HG03066 (cell line): ENCODE results near the gene CEMP1.

Source experiments
- ATAC-seq: cut with Tn5 transposase; IDR thresholded peaks from one replicate; pipeline ENCODE4 v1.9.1; 2021; ENCODE audit warnings: low read depth; ENCODE audit not compliant: unreplicated experiment

The CEMP1 gene

DNA sequence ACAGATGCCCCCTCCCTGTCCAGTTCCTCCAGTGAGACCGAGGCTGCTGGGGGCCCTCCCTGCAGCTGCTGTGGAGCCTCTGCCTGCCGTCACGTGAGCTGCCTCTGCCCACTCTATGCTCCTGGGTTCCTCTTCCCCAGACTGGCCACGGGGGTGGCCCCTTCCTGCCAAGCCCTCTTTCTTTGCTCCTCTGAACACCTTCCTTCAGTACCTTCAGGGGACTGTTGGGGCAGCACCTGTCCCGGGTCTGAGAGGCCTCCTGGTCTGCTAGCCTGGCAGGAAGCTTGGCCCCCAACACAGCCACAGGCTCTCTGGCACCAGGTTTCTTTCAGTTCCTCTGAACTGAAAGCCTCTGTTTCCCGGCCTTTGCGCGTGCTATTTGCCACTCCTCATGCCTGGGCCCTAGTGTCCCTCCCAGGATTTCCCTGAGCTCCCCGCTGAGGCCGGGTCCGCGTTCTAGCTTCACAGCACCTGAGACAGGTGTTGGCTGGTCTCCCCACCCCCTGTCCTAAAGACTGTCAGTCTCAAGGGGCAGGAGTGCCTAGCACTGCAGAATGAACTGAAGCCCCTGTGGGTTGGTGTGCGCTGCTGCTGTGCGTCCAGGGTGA, 24.1 kb downstream of the CEMP1 start:
- ATAC-seq: no peak

DNA sequence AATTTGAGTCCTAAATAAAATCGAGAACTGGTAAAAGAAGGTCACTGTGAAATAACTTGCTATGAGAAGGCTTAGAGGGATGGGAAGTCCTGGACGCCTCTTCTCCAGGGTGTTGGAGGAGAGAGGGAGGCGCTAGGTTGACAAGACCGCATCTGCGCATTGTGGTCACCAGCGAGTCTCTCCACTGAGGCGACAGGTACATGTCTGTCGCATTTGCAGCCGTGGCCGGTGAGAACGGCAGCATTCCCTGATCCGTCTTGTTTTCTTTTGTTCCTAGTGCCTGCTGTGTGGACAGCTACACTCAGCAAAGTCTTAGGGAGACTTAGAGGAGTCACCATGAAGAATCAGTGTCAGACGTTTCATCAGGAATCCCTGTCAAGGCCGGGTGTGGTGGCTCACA, 25.5 kb downstream of the CEMP1 start:
- ATAC-seq: no peak

DNA sequence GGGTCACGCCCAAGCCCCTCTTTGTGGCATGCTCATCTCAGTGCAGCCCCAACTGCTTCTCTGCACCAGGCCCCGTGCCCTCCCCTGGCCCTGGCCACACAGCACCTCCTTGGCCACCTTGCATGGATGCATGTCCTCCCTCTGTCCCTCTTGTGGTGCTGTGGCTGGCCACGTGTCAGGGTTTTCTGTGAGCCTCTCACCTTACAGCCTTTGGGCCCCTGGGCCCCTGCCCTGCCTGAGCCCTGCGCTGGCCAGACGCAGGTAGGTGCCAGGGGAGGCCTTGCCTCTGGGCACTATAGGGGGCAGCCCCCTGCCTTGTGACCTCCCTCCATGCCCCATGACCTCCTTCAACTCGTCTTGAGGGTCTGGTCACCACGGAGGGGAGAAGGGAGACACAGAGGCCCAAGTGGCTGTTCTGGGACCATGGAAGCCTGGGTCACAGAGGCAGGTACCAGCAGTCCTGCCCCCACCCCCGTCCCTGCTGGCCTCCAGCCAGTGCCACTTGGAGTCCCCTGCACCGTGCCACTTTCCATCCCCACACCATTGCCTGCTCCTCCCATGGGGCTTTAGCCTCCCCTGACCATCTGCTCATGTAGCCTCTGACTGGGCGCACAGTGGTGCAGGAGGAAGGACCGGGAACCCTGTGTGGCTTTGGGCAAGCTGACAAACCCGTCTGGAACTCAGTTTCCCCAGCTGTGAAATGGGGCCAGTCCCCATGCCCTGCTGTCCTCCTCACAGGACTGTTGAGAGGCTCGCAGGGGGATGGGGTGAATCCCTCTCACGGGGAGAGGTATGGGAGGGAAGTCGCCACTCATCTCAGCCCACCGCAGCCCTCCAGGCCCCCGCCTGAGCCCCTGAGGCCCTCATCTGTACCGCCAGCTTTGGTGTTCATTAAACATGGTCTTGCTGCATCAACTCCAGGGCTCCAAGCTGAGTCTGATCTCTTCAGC, 29.0 kb downstream of the CEMP1 start:
- ATAC-seq: no peak

DNA sequence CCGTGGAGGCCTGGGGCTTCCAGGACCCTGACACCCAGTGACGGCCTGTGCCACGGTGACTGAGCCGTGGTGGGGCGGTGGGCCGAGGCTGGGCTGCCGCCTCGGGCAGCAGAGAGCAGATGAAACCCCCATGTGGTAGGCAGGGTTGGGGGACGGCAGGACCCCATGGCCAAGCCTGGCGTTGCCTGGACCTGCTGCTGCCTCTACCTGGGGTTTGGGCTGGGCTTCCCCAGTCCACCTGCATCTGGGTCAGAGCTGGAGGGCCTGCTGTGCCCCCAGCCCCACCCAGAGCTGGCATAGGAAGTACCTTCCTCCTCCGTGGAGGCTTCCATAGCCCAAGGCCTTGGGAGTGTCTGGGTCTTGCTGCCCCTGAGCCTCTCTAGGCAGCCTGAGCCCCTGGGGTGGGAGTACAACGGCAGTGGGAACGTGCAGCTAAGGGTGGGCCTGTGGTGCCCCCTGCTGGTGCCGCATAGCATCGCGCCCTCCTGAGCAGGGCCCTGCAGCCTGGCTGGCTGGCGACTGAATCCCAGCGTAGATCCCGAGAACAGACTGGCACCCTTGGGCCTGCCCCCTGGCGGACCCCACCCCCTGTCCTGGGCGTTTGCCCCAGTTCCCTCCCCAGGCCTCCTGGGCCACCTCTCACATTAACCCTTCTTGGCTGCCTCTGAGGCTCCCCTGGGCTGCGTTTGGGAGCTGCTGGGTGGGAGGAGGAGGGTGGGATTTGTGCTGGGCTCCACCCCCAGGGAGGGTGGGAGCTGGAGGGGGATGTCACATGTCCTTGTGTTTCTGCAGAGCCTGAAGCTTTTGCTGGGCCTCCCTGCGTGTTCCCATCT, 30.1 kb downstream of the CEMP1 start:
- no peak for ATAC-seq

DNA sequence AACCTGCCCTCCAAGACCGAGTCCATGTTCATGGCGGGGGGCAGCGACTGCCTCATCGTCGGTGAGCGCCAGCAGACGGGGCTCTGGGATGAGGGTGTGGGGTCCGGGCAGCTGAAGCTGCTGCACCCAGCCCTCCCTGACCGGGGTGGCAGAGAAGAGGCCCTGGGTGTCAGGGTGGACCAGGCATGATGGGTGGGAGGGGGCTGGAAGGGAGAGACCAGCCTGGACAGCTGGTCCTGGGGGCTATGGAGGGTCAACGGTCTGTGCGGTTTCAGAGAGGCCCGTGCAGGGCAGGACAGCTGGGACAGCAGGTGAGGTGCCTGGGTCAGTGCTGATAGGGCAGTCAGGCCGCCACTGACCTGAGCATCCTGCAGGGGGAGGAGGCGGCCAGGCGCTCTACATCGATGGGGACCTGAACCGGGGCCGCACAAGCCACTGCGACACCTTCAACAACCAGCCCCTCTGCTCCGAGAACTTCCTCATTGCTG, 30.7 kb downstream of the CEMP1 start:
- ATAC-seq: no peak

DNA sequence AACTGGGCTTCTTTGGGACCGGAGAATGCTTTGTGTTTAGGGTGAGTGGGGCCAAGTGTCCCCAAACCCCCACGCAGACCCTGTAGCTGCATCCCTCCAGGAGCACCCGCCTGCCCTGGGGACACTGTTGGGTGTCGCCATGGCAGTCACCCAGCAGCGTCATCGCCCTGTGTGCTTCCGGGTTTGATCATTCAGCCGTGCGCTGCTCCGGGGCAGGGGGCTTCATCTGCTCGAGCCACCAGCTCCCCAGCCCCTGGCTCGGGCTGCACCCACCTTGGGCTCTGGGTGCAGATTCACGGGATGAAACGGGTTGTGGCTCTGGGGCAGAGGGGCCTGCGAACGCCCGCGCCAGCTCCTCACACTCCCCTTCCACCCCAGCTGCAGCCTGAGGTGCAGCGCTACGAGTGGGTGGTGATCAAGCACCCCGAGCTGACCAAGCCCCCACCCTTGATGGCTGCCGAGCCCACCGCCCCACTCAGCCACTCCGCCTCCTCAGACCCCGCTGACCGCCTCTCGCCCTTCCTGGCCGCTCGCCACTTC, 31.2 kb downstream of the CEMP1 start:
- ATAC-seq: no peak

DNA sequence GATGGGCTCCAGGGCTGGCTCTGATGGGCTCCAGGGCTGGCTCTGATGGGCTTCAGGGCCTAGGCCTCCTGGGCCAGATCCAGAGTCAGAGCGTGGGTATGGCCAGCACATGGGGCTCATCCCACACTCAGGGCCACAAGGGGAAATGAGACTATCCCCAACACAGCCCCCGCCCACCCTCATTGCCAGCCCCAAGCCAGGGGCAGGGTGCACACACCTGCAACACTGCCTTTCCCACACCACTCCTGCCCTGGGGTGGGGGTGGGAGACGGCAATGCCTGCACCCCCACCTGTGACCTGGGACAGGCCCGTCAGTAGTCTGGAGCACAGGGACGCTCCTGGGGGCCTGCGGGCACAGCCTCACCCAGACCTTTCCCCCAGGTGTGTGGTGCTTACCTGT, 31.8 kb downstream of the CEMP1 start:
- ATAC-seq: no peak

DNA sequence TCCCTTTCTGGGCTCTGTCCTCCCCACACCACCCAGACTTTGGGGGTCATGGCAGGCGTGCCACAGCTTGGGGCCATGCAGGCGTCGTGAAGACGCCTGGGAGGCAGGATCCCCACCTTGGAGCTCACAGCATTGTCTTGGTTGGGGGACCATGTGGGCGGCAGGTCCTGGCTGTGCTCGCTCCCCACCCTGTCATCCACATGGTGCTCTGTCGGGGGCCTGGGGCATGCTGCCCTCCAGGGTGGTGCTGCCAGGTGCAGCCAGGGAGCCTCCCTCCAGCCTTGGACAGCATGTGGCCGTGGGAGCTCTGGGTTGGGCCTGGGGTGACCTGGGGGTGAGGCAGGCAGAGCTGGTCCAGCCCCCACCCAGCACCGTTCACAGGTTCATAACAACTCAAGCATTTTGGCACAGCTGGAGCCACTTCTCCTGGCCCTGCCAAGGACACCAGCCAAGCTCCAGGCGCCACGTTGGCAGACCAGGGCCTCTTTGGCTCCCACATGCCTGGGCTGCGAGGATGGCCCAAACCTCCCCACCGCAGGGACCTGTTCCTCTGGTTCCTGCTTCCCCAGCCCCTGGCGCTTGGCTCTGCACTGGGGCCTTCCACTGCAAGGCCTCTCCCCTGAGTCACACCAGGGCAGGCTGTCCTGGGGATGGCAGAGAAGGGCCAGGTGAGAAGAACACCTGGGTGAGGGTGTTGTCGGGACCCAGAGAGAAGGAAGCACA, 32.5 kb downstream of the CEMP1 start:
- ATAC-seq: no peak

DNA sequence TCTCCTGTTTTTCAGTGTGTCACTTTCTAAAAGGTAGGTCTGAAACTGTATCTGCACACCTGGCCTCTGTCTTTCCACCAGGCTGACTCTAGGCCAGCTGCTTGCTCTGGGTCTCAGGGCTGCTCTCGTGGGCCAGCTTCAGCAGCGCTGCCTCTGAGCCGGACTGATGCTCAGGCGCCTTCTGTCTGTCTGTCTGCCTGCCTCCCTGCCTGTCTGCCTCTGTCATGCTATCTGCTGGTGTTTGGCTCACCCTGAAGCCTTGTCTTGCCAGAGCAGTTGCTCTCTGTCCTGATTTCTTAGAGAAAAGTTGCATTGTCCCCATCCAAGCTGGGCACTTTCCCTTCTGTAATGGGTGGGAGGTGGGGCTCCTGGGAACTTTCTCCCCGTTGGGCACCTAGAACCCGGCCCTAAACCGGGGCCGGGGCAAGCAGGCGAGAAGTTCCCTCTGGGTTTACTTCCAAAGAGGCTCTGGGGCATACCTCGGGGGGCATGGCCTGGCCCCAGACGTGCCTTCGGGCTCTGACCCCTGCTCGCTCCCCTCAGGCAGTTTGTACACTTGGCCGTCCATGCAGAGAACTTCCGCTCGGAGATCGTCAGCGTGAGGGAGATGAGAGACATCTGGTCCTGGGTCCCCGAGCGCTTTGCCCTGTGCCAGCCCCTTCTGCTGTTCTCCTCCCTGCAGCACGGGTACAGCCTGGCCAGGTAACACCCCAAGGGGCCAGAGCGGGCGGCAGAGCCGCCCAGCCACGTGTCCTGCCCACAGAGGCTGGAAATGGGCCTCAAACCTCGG, 33.3 kb downstream of the CEMP1 start:
- no peak for ATAC-seq

DNA sequence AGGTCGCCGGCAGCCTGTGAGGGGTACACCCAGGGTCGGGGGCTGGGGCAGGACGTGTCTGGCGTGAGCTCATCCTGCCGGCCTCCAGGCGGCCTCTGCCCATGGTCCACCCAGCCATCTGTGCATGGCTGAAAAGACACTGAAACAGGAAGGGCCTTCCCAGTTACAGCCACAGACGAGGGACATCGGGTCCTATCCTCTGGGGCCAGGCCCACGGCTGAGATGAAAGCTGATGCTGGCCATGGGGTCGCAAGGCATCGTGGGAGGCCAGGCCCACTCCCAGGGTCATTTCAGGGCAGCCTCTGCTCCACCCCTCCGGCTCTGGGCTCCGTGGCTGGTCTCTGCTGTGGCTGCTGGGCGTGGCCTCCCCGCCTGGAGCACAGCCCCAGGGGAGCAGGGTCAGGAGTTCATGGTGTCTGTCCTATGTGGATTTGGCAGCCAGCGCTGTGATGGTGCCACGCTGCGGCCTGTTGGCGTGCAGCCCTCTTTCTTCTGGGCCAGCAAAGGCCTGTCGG, 34.0 kb downstream of the CEMP1 start:
- ATAC-seq: no peak

DNA sequence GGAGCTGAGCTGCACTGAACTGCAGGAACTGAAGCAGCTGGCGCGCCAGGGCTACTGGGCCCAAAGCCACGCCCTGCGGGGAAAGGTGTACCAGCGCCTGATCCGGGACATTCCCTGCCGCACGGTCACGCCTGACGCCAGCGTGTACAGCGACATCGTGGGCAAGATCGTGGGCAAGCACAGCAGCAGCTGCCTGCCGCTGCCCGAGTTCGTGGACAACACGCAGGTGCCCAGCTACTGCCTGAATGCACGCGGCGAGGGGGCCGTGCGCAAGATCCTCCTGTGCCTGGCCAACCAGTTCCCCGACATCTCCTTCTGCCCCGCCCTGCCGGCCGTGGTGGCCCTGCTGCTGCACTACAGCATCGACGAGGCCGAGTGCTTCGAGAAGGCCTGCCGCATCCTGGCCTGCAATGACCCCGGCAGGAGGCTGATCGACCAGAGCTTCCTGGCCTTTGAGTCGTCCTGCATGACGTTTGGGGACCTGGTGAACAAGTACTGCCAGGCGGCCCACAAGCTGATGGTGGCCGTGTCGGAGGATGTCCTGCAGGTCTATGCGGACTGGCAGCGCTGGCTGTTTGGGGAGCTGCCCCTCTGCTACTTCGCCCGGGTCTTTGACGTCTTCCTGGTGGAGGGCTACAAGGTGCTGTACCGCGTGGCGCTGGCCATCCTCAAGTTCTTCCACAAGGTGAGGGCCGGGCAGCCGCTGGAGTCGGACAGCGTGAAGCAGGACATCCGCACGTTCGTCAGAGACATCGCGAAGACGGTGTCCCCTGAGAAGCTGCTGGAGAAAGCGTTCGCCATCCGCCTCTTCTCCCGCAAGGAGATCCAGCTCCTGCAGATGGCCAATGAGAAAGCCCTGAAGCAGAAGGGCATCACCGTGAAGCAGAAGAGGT, 34.7 kb downstream of the CEMP1 start:
- ATAC-seq: no peak

DNA sequence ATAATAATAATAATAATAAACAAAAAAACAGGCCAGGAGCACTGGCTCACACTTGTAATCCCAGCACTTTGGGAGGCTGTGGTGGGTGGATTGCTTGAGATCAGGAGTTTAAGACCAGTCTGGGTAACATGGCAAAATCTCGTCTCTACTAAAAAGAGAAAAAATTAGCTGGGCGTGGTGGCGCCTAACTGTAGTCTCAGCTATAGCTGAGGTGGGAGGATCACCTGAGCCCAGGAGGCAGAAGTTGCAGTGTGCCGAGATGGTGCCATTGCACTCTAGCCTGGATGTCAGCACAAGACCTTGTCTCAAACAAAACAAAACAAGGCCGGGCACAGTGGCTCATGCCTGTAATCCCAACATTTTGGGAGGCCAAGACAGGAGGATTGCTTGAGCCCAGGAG, 36.2 kb downstream of the CEMP1 start:
- no peak for ATAC-seq

DNA sequence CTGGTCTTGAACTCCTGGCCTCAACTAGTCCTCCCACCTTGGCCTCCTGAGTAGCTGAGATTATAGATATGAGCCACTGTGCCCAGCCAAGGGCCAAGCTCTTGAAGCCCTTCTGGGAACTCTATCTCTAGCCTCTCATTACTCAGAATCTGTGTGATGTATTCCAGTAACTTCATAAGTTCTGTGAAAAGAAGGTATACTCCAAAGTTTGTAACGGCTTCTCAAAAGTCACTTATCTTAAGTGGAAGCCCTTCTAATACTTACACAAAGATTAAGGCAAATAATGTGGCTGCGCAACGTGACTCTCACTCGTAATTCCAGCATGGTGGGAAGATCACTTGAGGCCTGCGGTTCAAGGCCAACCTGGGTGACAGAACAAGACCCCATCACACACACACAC, 36.6 kb downstream of the CEMP1 start:
- no peak for ATAC-seq

DNA sequence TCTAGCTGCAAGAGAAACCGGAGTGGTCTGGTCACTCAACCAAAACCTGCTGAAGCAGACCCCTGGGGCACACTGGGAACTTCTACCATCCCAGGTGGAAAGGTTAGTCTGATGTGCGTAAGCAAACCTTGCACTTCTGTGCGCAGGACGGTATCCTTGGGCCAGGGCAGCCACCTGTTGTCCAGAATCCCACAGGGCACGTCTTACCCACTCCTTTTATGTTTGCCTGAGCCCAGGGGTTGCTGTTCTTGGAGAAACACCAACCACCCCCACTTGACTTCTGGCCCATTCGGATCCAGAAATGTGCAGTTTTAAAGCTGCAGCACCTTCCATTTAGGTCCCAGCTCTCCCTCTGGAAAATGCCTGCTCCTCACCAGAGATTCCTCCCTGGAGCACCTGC, 37.6 kb downstream of the CEMP1 start:
- ATAC-seq: no peak

DNA sequence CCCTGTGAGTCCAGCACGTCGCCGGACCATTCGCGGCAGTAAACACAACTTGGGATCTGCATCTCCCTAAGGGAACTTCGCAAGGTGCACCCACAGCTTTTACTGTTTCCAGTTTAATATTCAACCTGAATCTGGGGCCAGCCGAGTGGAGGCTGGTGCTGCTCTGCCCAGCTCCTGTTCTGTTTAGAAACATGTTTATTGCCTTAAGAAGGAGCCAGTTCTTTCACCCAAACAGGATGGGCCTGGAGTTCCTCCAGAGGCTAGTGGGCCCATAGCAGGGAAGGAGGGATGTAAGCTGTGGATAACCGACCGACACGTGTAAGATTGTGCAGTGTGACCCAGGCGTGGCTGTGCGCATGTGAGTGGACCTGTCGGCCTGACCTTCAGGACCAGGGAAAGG, 38.9 kb downstream of the CEMP1 start:
- no peak for ATAC-seq

DNA sequence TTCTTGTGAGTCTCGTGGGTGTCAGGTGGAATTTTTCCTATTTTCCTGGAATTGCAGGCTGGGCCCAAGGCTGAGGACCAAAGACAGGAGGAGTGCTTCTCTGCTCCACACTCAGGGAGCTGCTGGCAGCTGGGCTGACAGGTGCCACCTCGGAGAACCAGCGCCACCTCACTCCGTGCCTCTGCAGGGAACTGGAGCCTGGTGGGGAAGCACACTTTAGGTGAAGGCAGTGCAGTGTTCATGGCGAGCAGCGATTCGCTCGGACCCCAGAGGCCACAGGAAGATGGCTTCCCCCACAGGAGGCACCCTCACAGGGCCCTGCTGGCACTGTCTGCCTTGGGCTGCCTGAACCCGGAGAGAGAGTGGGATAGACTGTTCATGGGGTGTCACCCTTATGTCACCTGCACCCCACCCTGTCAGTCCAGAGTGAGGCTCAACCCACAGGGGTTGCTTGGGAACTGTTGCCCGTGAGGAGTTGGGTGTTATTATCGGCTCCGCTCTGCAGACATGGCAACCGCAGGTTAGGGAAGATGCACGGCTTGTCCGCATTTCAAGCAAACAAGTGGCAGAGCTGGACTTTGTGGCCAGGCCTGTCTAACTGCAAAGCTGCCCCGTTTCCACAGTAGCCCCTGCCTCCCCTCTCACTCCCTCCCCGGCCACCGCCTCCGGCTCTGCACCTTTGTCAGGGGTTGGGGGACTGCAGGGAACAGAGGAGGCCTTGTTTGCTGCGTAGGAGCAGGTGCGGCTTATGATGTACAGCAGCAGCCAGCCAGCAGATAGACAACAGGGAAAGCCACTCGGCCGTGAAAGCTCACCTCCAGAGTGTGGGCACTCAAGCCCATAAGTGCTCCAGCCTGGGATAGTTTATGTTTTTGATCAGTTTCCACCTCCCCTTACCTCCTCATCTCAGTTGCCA, 40.8 kb downstream of the CEMP1 start:
- no peak for ATAC-seq

DNA sequence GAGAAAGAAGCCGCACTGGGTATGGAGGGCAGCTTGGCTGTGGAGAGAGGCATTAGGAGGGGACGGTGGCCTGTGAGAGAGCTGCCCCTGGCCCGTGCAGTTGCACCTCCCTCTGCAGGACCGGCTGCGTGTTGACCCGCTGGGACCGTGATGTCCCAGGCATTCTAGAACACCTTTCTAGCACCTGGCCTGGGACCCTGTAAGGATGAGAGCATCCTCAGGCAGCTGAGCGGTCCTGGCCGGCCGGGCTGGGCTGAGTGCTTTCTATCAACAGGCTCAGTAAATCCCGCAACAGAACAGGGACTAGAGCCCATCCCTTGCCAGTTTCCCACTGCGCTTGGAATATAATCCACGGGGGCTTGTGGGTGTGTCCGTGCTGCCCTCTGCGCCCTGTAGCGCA, 41.6 kb downstream of the CEMP1 start:
- no peak for ATAC-seq
